Measurements from ENCODE around the gene SLC38A7.

SLC38A7 gene

DNA sequence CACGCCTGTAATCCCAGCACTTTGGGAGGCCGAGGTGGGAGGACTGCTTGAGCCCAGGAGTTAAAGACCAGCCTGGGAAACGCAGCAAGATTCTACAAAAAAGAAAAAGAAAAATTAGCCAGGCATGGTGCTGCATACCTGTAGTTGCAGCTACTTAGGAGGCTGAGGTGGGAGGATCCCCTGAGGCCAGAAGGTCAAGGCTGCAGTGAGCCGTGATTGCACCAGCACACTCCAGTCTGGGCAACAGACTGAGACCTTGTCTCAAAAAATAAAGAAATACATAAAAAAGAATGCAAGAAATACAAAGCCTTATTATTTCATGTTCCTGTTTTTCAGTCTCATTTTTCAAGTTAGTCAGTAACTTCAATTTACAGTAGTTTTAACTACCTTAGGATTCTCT, 49.1 kb downstream of the SLC38A7 start:
- DNase-seq (ENCODE audit: low read depth), result no peak

DNA sequence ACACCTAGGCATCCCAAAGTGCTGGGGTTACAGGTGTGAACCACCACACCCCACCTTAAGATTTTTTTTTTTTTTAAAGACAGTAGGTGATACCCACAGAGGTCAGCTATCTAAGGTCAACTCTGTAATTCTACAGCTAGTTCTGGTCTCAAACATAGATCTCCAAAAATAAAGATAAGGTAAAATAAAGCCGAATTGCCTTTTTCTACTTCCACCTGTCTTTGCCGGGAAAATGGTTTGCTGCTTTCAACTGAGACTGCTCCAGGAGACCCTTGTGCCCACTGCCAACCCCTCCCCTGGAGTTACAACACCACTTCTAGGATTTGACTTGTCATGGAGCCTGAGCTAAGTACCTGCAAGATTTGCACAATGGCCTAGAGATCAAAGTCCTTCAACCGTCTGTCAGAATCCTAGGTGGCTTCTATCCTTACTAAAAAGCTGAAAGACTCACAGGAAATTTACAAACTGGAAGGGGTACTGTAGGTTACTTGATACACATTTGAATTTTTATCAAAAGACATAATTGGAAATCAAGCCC, 50.2 kb downstream of the SLC38A7 start:
- no peak for DNase-seq (ENCODE audit: low read depth)

DNA sequence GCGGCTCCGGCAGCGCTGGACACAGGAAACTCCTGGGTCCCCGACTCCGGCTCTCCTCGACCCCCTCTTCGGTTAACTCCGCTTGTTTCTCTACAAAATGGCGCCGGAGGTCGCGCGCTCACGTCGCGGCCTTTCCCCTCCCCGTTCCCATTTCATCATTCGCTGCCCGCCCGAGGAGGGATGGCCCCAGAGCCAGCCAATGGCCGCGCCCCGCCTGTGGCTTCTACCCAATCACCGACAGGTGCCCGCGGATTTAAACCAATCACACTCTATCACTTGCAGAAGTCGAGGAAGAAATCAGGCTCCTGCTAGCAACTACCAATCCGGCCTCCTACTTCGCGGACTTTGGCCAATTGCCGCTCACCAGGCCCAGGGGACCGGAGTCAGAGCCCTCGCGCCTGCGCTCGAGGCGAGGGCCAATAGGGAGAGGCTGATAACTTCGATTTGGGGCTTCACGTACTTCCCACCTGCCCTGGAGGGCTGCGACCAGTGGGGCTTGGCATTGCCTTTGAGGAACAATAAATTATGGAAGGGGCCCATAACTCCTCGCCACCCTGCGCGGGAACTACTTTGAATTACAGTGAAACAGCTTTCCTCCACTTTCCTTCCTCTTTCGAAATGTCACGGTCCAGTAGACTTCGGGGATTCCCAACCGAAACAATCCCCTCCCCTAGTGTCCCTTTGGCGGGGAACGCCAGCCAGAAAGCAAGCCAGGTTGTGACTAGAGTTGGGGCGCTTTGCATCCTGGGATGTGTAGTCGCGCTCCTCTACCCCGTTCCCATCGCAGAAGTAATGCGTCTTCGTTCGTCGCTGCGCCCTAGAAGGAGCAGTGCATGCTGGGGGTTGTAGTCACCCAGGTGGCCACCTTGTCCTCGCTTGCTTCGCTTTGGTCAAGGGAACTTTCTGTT, 54.6 kb downstream of the SLC38A7 start, which contains the start of gene CNOT1:
Gene CNOT1 (minus strand): TSS at position 94 of the 908 bp plus-strand sequence. CDS start 30,489 bp downstream, outside the sequence.
- DNase-seq (ENCODE audit: low read depth), result peak; percentile 95

DNA sequence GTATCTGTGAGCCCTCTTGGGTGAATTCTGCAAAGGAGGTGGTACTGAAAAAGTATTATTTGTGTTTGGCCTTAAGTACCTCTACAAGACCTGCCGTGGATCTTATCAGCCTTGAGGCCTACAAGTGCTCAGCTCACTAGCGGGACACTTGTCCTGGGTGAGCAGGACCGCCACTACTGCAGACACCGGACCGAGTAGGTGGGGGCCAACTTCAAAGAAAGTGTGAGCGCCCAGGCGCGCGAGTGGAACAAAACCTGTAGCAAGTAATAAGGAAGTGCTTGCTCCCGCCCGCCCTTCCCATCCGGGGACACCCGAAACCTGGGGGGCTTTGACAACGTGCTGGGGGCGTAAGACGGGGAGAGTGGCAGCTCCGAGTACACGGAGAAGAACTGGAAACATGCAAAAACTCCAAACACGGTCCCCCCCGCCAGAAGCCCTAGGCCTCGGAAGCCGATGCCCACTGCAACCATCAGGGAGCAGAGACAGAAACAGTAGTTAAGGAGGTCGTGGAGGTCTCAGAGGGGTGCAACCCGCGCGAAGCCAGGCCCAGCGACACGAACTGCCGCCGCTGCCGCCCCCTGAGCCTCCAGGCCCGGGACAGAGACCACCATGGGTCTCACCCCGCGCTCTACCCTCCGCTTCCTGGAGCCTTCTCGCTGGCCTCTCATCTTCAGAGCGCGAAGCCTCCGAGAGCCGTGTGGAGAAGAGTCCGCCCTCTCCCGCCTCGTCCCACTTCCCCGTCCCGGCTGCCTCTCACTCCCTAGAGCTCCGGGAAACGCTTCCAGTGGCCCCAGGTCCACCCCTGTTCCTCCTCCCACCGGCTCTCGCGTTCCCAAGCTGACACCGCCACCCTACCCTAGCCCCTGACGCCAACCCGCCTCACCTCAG, 55.5 kb downstream of the SLC38A7 start:
- peak; percentile 40 for DNase-seq (ENCODE audit: low read depth)

DNA sequence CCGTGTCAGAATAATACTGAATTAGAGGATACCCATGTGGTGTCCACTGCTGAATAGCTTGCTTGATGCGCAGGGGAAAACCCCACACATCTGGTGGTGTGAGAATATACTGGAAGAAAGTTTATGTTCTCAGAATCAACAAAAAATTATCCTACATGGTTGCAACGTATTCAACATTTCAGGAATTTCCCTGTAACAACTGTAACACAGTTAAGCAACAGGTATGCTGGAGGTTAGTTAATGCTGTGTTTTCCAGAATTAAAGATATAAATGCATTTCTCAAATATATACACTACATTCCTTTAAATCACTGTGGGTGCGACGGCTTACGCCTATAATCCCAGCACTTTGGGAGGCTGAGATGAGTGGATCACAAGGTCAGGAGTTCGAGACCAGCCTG, 60.4 kb downstream of the SLC38A7 start:
- no peak for DNase-seq (ENCODE audit: low read depth)

DNA sequence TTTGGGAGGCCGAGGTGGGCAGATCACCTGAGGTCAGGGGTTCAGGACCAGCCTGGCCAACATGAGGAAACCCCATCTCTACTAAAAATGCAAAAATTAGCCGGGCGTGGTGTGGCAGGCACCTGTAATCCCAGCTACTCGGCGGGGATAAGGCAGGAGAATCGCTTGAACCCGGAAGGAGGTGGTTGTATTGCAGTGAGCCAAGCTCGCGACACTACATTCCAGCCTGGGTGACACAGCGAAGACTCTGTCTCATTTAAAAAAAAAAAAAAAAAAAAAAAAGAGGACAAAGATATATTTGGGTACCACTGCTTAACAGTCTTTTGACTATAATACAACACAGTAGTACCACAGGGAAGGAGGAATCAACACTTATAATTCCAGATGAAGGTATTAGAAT, 64.2 kb downstream of the SLC38A7 start:
- DNase-seq (ENCODE audit: low read depth), result no peak

DNA sequence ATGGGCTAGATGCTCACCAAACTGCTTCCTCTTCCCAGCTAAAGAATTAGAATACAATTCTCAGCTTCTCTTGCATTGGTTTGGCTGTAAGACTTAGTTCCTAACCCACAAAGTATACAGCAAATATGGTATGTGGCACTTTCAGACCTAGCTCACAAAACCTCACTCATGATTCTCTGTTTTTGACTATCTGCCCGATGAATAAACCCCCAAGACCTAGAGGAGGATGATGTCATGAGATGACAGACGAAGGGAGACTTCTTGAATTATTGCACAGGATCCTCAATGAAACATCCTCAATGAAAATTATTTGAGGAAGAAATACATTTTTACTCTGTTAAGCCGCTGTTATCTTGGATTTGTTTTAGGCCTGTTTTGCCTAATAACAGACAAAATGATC, 69.3 kb downstream of the SLC38A7 start:
- no peak for DNase-seq (ENCODE audit: low read depth)

Measured in T-helper 22 cell (primary cell).